SH-SY5Y (cell line): Measurements from ENCODE around the gene OR52K2.

ENCODE experiments used
- GATA2 ChIP-seq: IDR thresholded peaks from 2 replicates; pipeline ENCODE4 v1.6.1; 2011; ENCODE audit warnings: mild to moderate bottlenecking, low read depth, low read length
- GATA3 ChIP-seq: IDR thresholded peaks from 2 replicates; pipeline ENCODE4 v1.6.1; 2011; ENCODE audit warnings: low read depth, mild to moderate bottlenecking, low read length, moderate library complexity

OR52K2 gene

DNA sequence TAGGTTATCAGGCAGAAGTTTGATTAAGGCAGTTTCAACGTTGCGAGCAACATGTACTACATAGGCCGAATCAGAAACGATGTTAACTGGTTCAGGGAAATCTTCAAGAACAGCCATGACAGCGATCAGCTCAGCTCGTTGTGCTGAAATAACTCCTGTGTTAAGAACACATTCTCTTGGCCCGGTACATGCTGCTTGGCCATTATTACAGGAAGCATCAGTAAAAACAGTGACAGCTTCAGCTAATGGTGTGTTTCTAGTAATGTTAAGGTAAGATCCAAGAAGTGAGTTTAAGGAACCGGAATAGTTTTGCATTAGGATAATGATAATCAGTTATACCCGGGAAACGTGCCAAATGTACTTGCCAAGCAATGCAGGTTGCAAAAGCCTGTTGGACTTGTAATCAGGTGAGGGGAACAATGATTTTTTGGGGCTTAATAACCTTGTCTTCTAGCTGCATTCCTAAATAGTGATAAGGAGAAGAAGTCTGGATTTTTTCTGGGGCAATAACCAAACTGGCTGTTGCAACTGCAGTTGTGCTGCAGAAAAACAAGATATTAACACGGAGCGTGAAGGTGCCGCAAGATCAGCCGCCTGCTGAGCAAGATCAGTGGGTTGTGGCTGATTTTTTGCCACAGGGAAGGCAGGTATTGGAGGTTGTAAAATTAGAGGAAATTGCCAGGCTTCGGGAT is 47.6 kb downstream of the OR52K2 start:
- no peak for TF ChIP-seq GATA2
- TF ChIP-seq GATA3 = no peak
